Stomach (tissue), 9 donors: ENCODE results near the gene BICD1. TPM values are rescaled to one million over a fixed set of nuclear protein-coding genes. Genes with fewer than 3 reads are reported as not detected.
"Not testable (repeated sequence)": the region's sequence is repeated elsewhere in the genome, so short reads cannot be mapped to it uniquely, and the experiment has no call there.

ENCODE experiments used
- DNase-seq, 2 donors: peaks; one replicate each; pipeline versions ENCODE4 v3.0.0 to v3.0.0-alpha.2; 2013 to 2019
- H3K27ac ChIP-seq, 5 donors: fragments of 200-600 bp in 4 of 5; sonication (generic) in 4 of 5; one replicate each; pipeline ENCODE4 v1.5.1; 2013 to 2019; ENCODE audit warnings: mild to moderate bottlenecking in 1 of 5, moderate library complexity in 1 of 5
- H3K27me3 ChIP-seq, 3 donors: fragments of 200-600 bp; sonication (generic); one replicate each; pipeline ENCODE4 v1.5.1; 2017 to 2019; ENCODE audit warnings: mixed run types in 1 of 3
- H3K36me3 ChIP-seq, 4 donors: fragments of 200-600 bp; sonication (generic); 1 replicate in 3 of 4; 2 replicates in 1 of 4; pipeline ENCODE4 v1.5.1; 2016 to 2019
- H3K4me1 ChIP-seq, 4 donors: fragments of 200-600 bp; sonication (generic); one replicate each; pipeline ENCODE4 v1.5.1; 2016 to 2019
- H3K4me3 ChIP-seq, 4 donors: fragments of 200-600 bp; sonication (generic) in 3 of 4; one replicate each; pipeline ENCODE4 v1.5.1; 2016 to 2019; ENCODE audit warnings: mild to moderate bottlenecking in 1 of 4
- H3K9me3 ChIP-seq, 4 donors: fragments of 200-600 bp; sonication (generic); one replicate each; pipeline ENCODE4 v1.5.1; 2016 to 2019
- CTCF ChIP-seq, 7 experiments: fragments of 450-650 bp in 4 of 7; fragments of 200-600 bp in 3 of 7; sonication (generic) in 3 of 7; IDR thresholded peaks; one replicate each; pipeline ENCODE4 v1.5.1; 2016 to 2019; ENCODE audit warnings: antibody characterized with exemption in 7 of 7, control low read depth in 2 of 7, mild to moderate bottlenecking in 1 of 7
- EP300 ChIP-seq: sonication (generic); formaldehyde crosslinking; IDR thresholded peaks from one replicate; pipeline ENCODE4 v1.6.1; 2017; ENCODE audit warnings: antibody characterized with exemption
- POLR2A ChIP-seq, 4 donors: fragments of 450-650 bp; IDR thresholded peaks; one replicate each; pipeline ENCODE4 v1.6.1; 2016; ENCODE audit warnings: antibody characterized with exemption in 4 of 4, control low read depth in 2 of 4, mild to moderate bottlenecking in 1 of 4, moderate library complexity in 1 of 4
- POLR2AphosphoS5 ChIP-seq, 3 donors: sonication (generic); formaldehyde crosslinking; IDR thresholded peaks; one replicate each; pipeline ENCODE4 v1.6.1; 2016; ENCODE audit warnings: antibody characterized with exemption in 3 of 3
- WGBS, 5 donors: extraction: QIAGEN DNeasy Blood & Tissue Kit in 3 of 5; methylation state at CpG; one replicate each; pipeline versions ENCODE4 v1.1.5 to v1.1.7; 2013 to 2018; 5-methylcytosine and 5-hydroxymethylcytosine counted together
- intact Hi-C: fragments of 100-400 bp; cut with DNase I; formaldehyde crosslinking; loops from one replicate; pipeline ENCODE4 v1.15.1; 2023; ENCODE audit warnings: low total_unique reads
- polyA plus RNA-seq, 3 donors: library from polyadenylated mRNA; stranded (reverse); fragments of 200-250 nt; gene quantifications; one replicate each; pipeline ENCODE4 v1.2.3, GENCODE V29; 2013
- total RNA-seq, 5 donors: library from RNA; depleted of rRNA; stranded (reverse); fragments of >200 nt; gene quantifications; one replicate each; pipeline versions ENCODE4 v1.1.0 to v1.2.3, GENCODE V29; 2014 to 2016
- donor health status: healthy with polysubstance abuse.
- donor health status: Bipolar disorder and iron deficiency.
- donor health status: healthy.

Gene BICD1
- total and polyA plus RNA-seq, 8 donors: 1.6 to 17.3 (median 2.1) TPM

DNA sequence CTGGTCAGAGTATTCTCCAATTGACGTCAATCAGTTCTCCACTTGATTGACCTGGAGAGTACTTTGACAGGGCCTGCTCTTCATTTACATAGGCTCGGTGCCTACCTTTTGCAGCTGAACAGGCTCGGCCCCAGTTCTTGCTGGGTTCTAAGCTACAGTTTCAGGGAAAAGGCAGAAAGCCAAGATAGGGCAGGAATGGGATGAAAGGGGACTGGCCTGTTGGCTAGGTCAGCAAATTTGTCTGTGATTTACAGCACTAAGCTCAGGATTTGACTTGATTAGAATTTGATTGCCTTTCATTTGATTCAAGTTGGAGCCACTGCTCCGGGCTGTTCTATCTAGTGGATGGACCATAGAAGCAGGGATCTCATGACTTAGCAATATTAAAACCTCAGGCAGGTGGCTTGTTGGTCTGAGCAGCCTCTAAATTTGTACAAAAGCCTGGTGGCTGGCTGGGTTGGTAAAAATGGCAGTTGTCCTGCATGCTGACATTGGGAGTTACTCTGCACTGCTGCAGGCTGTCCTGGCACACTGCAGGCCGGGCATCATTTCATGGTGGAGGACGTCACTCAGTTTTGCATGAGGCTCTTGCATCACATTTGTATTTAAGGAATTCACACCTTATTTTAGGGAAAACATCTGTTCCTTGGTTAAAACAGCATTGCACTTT lies 71.8 kb downstream of the BICD1 start:
- Histone ChIP-seq H3K4me1 (no peaks in the 10 kb centered on the region), H3K36me3 (no peaks in the 10 kb centered on the region), H3K27ac (no peak overlapping the region), H3K27me3 (no peaks in the 10 kb centered on the region), H3K4me3 (no peak overlapping the region), H3K9me3 (no peaks in the 10 kb centered on the region)
- TF ChIP-seq POLR2AphosphoS5 (IDR thresholded peaks at IDR 0.05) (no peak), POLR2A (IDR thresholded peaks at IDR 0.05) (no peak), EP300 (no peak), CTCF (IDR thresholded peaks at IDR 0.05) (no peak)
- 77 to 88% (median 81%) methylated on average over 5 to 6 of the region's 6 CpGs for WGBS, 5 donors
- intact Hi-C loops: no loop called here
- DNase-seq: peak in 1 of 2 donors; percentile 16

GRCh38 chr12:32179011-32179395 lies 72.4 kb downstream of the BICD1 start:
- Histone ChIP-seq H3K27ac (no peak overlapping the region), H3K4me3 (no peak overlapping the region), H3K36me3 (no peaks in the 10 kb centered on the region), H3K27me3 (no peaks in the 10 kb centered on the region), H3K4me1 (no peaks in the 10 kb centered on the region), H3K9me3 (no peaks in the 10 kb centered on the region)
- WGBS, 5 donors: 72 to 77% (median 74%) methylated on average over 6 of the region's 6 CpGs
- intact Hi-C loops: no loop called here
- TF ChIP-seq POLR2AphosphoS5 (IDR thresholded peaks at IDR 0.05) (no peak), CTCF (IDR thresholded peaks at IDR 0.05) (no peak), EP300 (no peak), POLR2A (IDR thresholded peaks at IDR 0.05) (no peak)
- DNase-seq: no peak

DNA sequence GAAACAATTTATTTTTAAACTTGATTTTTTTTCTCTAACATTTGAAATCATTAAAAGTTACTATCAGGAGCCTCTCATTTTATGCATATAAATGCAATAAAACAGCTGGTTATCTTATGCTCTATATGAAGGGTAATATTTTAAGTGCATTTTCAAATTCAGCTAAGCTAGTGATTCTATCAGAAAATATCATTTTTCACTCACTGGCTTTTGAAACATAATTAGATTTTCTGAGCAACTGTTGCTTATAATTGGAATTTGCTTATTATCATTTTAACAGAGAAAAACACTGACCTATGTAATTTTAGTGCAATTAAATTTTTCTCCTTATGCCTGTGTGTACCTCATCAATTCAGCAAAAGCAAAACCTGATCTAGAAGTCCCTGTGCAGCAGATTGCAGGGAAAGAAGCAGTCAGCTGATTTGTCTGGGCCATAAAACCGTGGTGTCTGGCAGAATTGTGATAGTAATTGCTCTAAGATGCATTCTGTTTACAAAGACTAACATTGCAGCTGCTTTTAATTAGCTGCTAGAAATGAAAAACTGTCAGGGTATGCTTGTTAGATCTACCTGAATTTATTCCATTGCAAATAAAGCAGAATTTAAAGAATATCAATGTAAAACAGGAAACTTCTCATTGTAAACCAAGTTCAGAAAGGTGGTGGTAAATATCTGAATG lies 75.0 kb downstream of the BICD1 start:
- 48 to 66% (median 50%) methylated on average over 1 of the region's 1 CpG for WGBS, 5 donors
- Histone ChIP-seq H3K4me3 (no peak overlapping the region), H3K9me3 (no peaks in the 10 kb centered on the region), H3K4me1 (no peaks in the 10 kb centered on the region), H3K27me3 (no peaks in the 10 kb centered on the region), H3K36me3 (no peaks in the 10 kb centered on the region), H3K27ac (no peak overlapping the region)
- no peak for TF ChIP-seq POLR2AphosphoS5 (IDR thresholded peaks at IDR 0.05)
- TF ChIP-seq EP300: no peak
- no peak for TF ChIP-seq POLR2A (IDR thresholded peaks at IDR 0.05)
- no peak for TF ChIP-seq CTCF (IDR thresholded peaks at IDR 0.05)
- intact Hi-C loops: no loop called here
- DNase-seq: peak in 1 of 2 donors; percentile 42

DNA sequence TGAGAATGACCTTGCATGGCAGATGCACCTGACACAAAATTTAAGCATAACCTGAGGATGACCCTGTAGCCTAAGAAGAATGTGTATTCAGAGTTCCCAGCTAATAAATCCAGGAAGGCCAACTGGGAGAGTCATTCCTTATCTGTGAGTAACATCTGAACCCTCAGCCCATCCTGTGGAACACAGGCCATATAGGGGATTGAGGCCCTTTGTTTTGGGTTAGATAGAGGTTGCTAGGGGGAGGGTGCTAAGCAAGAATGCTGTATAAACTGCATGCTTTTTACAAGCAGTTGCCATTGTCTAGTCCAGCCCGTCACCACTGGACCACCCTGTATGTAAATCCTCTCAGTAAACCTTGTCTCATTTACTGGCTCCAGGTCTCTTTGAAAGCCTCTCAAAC lies 77.0 kb downstream of the BICD1 start:
- WGBS, 5 donors: 87 to 100% (median 95%) methylated on average over 1 of the region's 1 CpG
- Histone ChIP-seq H3K27ac (no peak overlapping the region), H3K4me3 (no peak overlapping the region), H3K9me3 (no peaks in the 10 kb centered on the region), H3K27me3 (no peaks in the 10 kb centered on the region), H3K36me3 (no peaks in the 10 kb centered on the region), H3K4me1 (no peaks in the 10 kb centered on the region)
- no peak for TF ChIP-seq POLR2AphosphoS5 (IDR thresholded peaks at IDR 0.05)
- no peak for TF ChIP-seq POLR2A (IDR thresholded peaks at IDR 0.05)
- no peak for TF ChIP-seq CTCF (IDR thresholded peaks at IDR 0.05)
- TF ChIP-seq EP300: no peak
- intact Hi-C loops: no loop called here
- DNase-seq: no peak

DNA sequence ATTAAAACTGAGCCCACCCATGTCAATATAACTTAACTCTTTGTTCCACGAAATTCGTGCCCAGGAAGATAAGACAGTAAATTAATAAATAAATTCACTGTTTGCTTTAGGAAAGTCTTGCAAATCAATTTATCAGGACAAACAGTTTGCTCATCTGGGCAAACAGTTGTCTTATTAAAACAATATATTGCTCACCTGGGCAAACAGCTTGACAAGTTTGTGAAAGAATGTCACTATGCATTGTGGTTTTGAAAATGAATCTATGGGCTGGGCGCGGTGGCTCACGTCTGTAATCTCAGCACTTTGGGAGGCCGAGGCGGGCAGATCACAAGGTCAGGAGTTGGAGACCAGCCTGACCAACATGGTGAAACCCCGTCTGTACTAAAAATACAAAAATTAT lies 80.5 kb downstream of the BICD1 start:
- WGBS, 5 donors: 70 to 80% (median 78%) methylated on average over 8 of the region's 8 CpGs
- H3K4me3 ChIP-seq, DNase-seq, H3K9me3 ChIP-seq, H3K27me3 ChIP-seq, H3K27ac ChIP-seq, H3K36me3 ChIP-seq, H3K4me1 ChIP-seq, intact Hi-C loops: not testable (repeated sequence)
